22Rv1 (cell line): ENCODE measurements around the gene NTF4.

ENCODE experiments used
- H3K27ac ChIP-seq: fragments of 450-650 bp; 2 replicates; pipeline ENCODE4 v1.5.1; 2017
- CTCF ChIP-seq: fragments of 450-650 bp; IDR thresholded peaks from 2 replicates; pipeline ENCODE4 v1.5.1; 2017; ENCODE audit warnings: mild to moderate bottlenecking
- ZFX ChIP-seq: fragments of 450-650 bp; IDR thresholded peaks from 2 replicates; pipeline ENCODE4 v1.6.1; 2017; ENCODE audit warnings: antibody characterized with exemption, borderline replicate concordance

Gene NTF4

GRCh38 chr19:49073514-49074378 is 9.1 kb upstream of the NTF4 start:
- no peak overlapping the region for H3K27ac ChIP-seq
- no peak for TF ChIP-seq ZFX
- TF ChIP-seq CTCF: peak; percentile 69

GRCh38 chr19:49071860-49072547 is 7.4 kb upstream of the NTF4 start:
- no peak for TF ChIP-seq ZFX
- TF ChIP-seq CTCF: no peak
- no peak overlapping the region for H3K27ac ChIP-seq

- TF ChIP-seq CTCF (no peak), ZFX (no peak)
- H3K27ac ChIP-seq: no peak overlapping the region
Observed at GRCh38 chr19:49070416-49070815, 5.8 kb upstream of the NTF4 start.

GRCh38 chr19:49069026-49069425 is 4.4 kb upstream of the NTF4 start:
- TF ChIP-seq CTCF: no peak
- no peak overlapping the region for H3K27ac ChIP-seq

GRCh38 chr19:49067554-49067953 is 2.9 kb upstream of the NTF4 start:
- no peak overlapping the region for H3K27ac ChIP-seq
- no peak for TF ChIP-seq CTCF
- TF ChIP-seq ZFX: no peak

GRCh38 chr19:49065905-49066512 is 1.4 kb upstream of the NTF4 start:
- TF ChIP-seq ZFX (no peak), CTCF (no peak)
- no peak overlapping the region for H3K27ac ChIP-seq

GRCh38 chr19:49064029-49064629 is 489 bp downstream of the NTF4 start:
- TF ChIP-seq CTCF (no peak), ZFX (no peak)

More at GRCh38 chr19:49064029-49064629, 489 bp downstream of the NTF4 start:
- no peak overlapping the region for H3K27ac ChIP-seq
